RKO (cell line): Measurements from ENCODE around the gene NEUROG3.

Experiments used
- DNase-seq: peaks from one replicate; pipeline ENCODE4 v3.0.0-alpha.2; 2016; ENCODE audit warnings: low spot score

NEUROG3 gene

DNA sequence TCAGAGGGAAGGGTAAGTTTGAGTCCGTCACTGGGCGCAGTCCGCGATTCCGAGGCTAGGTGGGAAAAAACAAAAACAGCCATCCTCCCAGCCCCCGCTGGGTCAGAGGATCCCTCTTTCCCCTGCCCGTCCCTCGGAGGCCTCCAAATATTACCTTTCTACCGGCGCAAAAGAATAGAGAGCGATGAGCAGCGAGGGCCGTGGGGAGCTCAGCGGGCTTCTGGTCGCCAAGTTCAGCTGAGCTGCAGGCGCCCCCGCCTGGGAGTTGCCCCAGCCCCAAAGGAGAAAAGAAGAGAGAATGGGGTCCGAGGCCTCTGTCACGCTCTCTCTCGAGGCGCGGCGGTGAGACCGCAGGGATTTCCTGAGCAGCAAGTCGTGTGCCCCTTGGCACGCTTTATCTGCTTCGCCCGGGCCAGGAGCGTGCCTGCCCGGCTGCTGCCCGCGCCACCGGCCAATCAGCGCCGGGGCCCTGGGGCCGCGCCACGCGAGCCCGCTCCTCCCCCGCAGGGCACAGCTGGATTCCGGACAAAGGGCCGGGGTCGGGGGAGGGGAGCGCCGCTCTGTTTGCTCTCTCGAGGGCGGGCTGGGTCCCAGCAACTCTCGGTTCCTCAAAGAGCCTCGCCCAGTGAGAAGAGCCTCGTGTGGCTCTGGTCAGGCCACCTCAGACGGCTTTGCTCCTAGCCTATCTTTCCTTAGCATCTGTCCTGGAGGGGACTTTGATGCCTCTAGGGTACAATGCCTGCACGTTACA is at the start of gene NEUROG3:
Gene NEUROG3, minus strand, starts transcription at position 367 of the 751 bp plus-strand sequence. CDS start 379 bp downstream, outside the sequence.
- DNase-seq, result no peak

GRCh38 chr10:69620625-69621024 is 47.4 kb upstream of the NEUROG3 start:
- no peak for DNase-seq

DNA sequence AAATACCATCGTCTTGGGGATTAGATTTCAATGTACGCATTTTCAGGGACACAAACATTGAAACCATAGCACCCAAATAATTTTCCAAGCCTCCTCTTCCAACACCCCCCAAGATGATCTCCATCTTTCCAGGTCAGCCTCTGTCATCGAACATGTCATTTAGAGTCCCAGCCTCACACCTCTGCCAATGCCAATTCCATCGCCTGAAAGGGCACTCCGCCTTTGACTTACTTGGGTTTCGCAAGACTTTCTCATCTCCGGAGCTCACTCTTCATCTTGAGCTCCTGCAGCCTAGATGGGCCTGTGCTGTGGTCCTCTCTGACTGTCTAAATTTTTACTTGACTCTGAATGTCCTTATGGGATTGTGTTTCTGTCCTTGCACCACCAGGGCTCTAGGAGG is 46.4 kb upstream of the NEUROG3 start:
- no peak for DNase-seq

- DNase-seq, result no peak
Observed at GRCh38 chr10:69618746-69619145, 45.5 kb upstream of the NEUROG3 start.

DNA sequence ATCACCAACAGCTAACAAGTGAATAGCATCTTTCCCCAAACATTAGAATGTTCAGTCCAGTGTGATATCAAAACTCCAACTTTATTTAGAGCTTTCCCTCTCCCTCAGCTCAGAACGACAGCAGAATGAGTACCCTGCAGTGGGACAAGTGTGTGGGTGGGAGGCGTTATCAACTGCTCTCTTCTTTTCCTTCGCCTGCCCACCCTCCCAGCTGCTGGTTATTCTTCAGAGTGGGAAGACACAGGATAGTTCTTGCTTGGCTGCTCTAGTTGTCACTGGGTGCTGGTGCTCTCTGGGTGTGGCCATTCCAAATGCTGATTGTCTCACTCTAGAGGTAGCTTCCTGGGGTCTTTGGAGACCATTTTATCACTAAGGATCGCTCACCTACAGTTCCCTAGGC is 43.1 kb upstream of the NEUROG3 start:
- DNase-seq, result no peak

- DNase-seq, result no peak
Observed at GRCh38 chr10:69614130-69614529, 40.9 kb upstream of the NEUROG3 start.

DNA sequence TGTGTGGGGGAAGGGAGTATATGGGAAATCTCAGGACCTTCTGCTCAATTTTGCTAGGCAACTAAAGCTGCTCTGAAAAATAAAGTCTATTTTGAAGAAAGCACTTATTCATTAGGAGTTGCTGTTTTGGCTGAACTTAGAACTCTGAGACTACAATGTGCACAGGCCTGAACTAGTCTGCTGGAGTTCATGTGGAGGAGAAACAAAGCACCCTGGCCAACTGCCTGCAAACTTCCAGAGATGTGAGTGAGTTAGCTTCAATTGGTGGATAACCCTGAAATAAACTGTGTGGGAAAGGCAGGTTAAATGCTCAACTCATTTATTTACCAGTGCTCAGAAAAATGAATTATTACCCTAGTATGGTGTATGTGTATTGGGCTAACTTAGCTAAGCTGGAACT is 39.5 kb upstream of the NEUROG3 start:
- DNase-seq, result no peak

DNA sequence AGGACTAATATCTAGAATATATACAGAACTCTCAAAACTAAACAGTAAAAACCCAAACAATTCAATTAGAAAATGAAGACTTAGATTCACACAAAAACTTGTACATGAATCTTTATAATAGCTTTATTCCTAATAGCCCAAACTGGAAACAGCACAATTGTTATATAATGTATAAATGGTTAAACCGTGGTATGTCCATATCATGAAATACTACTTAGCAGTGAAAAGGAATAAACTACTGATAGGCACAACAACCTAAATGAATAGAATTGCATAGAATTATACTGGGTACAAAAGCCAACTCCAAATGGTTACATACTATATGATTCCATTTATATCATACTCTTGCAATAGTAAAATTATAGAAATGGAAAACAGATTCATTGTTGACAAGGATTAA is 35.9 kb upstream of the NEUROG3 start:
- no peak for DNase-seq

GRCh38 chr10:69600761-69601330 is 27.6 kb upstream of the NEUROG3 start:
- DNase-seq, result no peak

DNA sequence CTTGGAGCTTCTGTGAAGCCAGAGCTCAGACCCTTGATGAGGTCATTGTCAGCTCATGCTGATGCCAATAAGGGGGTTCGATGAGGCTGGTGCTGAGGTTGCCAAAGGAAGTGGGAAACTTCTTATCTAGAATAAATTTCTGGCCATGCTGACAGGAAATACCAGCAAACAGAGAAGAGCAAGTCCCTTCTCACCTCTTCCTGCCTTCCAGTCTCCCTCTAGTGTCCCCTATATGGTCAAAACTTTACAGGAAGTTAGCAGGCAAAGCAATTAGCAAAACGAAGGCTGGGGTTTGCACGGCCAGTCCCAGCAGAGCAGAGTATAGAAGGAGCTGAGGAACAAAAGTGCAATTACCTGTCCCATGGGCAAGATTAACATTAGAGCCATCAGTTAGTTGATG is 15.1 kb upstream of the NEUROG3 start:
- DNase-seq, result no peak

GRCh38 chr10:69584624-69585023 is 11.4 kb upstream of the NEUROG3 start:
- no peak for DNase-seq

DNA sequence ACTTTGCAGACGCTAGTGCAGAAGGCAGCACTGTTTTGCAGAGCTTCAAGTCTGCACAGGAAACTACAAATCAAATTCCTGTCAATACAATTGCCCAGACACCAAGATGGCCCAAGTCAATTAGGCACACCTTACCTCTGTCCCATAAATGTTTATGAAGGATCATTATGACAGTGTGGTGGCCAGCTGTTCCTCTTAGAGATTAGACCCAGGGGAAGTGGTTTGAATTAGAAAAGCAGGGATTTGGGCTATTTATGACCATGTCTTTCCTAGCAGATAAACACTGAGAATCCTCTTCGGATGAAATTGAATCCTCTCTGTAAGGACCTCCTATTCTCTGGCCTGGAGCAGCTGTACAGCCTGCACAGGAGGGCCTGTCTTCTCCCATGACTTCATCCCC is 9.9 kb upstream of the NEUROG3 start:
- no peak for DNase-seq

DNA sequence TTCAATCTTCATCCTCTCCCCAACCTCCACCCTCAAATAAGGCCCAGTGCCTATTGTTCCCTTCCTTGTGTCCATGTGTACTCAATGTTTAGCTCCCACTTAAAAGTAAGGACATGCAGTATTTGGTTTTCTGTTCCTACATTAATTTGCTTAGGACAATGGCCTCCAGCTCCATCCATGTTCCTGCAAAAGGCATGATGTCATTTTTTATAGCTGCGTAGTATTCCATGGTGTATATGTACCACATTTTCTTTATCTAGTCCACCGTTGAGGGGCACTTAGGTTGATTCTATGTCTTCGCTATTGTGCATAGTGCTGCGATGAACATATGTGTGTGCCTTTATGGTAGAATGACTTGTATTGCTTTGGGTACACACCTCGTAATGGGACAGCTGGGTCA is 7.2 kb upstream of the NEUROG3 start:
- no peak for DNase-seq

DNA sequence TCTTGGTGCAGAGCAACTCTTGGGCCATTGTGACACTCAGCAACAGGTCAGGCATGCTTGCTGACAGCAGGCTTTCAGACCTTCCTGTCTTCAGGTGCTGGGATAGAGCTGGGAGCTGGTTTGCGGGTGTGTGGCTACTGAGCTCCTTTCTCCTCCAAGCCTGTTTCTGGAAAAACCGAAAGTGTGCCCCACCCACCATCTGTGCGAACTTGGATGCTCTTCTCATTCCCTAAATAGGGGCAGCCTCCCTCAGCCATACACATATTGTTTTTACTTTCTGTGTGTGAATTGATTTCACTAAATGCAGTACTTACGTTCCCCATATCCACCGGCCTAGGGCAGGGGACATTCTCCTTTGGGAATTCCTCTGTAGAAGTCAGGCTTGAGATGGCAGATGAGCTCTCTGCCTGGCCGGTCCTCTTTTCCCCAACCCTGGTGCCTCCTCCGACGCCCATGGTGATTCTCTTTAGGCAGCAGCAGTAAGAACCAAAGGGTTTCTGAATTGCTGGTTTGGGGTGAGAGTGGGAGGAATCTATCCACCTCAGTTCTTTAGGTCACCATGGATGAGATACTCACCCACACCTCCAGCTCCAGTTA is 6.3 kb upstream of the NEUROG3 start:
- DNase-seq, result no peak

GRCh38 chr10:69578508-69578991 is 5.3 kb upstream of the NEUROG3 start:
- DNase-seq, result no peak

GRCh38 chr10:69577268-69578232 is 4.3 kb upstream of the NEUROG3 start:
- DNase-seq, result no peak

DNA sequence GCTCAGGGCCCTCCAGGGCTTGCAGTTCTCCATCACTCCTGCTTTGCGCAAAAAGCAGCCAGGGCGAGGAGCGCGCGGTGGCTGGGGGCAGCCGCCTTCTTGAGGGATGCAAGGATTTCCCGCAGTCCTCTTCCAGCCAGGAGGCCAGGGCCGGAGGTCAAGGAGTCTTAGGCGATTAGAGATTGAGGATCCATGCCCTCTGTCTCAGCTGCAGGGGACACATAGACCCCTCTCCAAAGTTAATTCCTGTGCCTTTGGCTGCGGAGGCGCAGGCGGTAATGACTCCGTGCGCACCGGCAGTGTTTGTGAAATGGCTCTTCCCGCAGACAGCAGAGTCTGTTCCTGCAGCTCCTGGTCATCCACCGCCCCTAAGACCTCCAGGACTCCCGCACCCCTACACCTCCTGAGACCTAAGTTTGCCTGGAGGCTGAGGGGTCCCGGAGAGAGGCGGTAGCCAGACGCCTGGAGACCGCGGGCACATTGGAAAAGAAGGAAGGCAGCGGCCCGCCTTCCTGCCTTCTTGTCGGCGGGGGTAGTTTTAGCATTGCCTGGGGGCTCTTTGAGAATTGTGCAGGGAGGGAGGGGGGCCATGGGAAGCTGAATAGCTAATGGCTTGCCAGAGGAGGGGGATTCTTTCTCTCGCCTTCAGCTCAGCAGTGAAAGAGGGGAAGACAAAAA is 3.3 kb upstream of the NEUROG3 start:
- no peak for DNase-seq

GRCh38 chr10:69575164-69575722 is 2.0 kb upstream of the NEUROG3 start:
- no peak for DNase-seq

DNA sequence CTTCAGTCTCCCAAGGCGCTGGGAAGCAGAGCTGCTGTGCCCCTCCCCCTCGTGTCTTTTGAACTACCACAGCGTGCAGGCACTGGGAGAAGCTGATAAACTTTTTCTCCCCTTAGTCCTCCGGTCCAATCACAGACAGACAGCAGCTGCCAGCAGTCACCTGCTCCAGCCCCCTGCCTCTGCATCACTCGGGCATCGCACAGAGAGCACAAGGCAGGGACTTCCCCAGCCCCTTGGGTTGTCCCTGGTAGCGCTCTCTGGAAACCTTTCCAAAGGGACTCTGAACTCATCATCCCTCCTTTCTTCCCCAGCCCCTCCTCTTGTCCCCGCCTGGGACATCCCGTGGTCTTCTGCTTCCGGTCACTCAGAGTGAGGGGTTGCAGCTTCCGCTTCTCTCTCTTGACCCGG is 1.4 kb upstream of the NEUROG3 start:
- DNase-seq, result no peak

GRCh38 chr10:69572159-69573055 is 815 bp downstream of the NEUROG3 start:
- no peak for DNase-seq
